ENCODE results near the gene CCNK. TPM values are rescaled to one million over a fixed set of nuclear protein-coding genes. Genes with fewer than 3 reads are reported as not detected.

CCNK gene
- total and polyA plus RNA-seq, 4 donors = 17.0 to 91.9 (median 33.5) TPM

GRCh38 chr14:99516871-99517642, 35.8 kb downstream of the CCNK start:
- WGBS, 2 donors = 80 to 91% methylated on average over 14 of the region's 14 CpGs
- no peak for TF ChIP-seq CTCF (IDR thresholded peaks at IDR 0.05; ENCODE audit: control extremely low read depth, extremely low read depth)
- Histone ChIP-seq H3K9ac (ENCODE audit: insufficient read depth in 1 of 2, low read length in 2 of 2) (no peak overlapping the region), H3K27ac (ENCODE audit: low read depth in 1 of 2, low read length in 1 of 2) (no peak overlapping the region), H3K27me3 (ENCODE audit: control insufficient read depth in 3 of 3, insufficient read depth in 3 of 3, low read length in 2 of 3) (no peaks in the 10 kb centered on the region), H3K9me3 (ENCODE audit: control insufficient read depth in 4 of 4, insufficient read depth in 3 of 4, low read length in 3 of 4) (peaks cover 0 to 2% (median 0%) of the 10 kb centered on the region in 4 donors), H3K4me1 (ENCODE audit: control insufficient read depth in 5 of 5, insufficient read depth in 5 of 5, low read length in 5 of 5) (peaks cover 0 to 7% (median under 1%) of the 10 kb centered on the region in 5 donors), H3K36me3 (ENCODE audit: control insufficient read depth in 4 of 4, insufficient read depth in 4 of 4, low read length in 4 of 4) (peaks cover 0 to 29% (median 0%) of the 10 kb centered on the region in 4 donors), H3K4me3 (no peak overlapping the region)
- no peak for ATAC-seq (ENCODE audit: insufficient read depth, low FRiP score)
- no peak for DNase-seq

- Histone ChIP-seq H3K36me3 (ENCODE audit: control insufficient read depth in 4 of 4, insufficient read depth in 4 of 4, low read length in 4 of 4) (peaks cover 0 to 24% (median 0%) of the 10 kb centered on the region in 4 donors), H3K27me3 (ENCODE audit: control insufficient read depth in 3 of 3, insufficient read depth in 3 of 3, low read length in 2 of 3) (no peaks in the 10 kb centered on the region), H3K27ac (ENCODE audit: low read depth in 1 of 2, low read length in 1 of 2) (no peak overlapping the region), H3K4me1 (ENCODE audit: control insufficient read depth in 5 of 5, insufficient read depth in 5 of 5, low read length in 5 of 5) (peaks cover 0 to 15% (median 5%) of the 10 kb centered on the region in 5 donors), H3K4me3 (no peak overlapping the region), H3K9ac (ENCODE audit: insufficient read depth in 1 of 2, low read length in 2 of 2) (no peak overlapping the region), H3K9me3 (ENCODE audit: control insufficient read depth in 4 of 4, insufficient read depth in 3 of 4, low read length in 3 of 4) (peaks cover 0 to 2% (median 0%) of the 10 kb centered on the region in 4 donors)
- ATAC-seq (ENCODE audit: insufficient read depth, low FRiP score) (no peak), DNase-seq (no peak)
- no peak for TF ChIP-seq CTCF (IDR thresholded peaks at IDR 0.05; ENCODE audit: control extremely low read depth, extremely low read depth)
- 68 to 70% methylated on average over 15 to 16 of the region's 16 CpGs for WGBS, 2 donors
Observed at GRCh38 chr14:99517643-99518381, 36.6 kb downstream of the CCNK start.

- Histone ChIP-seq H3K4me3 (no peak overlapping the region), H3K9ac (ENCODE audit: insufficient read depth in 1 of 2, low read length in 2 of 2) (no peak overlapping the region), H3K9me3 (ENCODE audit: control insufficient read depth in 4 of 4, insufficient read depth in 3 of 4, low read length in 3 of 4) (peaks cover 0 to 2% (median 0%) of the 10 kb centered on the region in 4 donors), H3K27me3 (ENCODE audit: control insufficient read depth in 3 of 3, insufficient read depth in 3 of 3, low read length in 2 of 3) (no peaks in the 10 kb centered on the region), H3K4me1 (ENCODE audit: control insufficient read depth in 5 of 5, insufficient read depth in 5 of 5, low read length in 5 of 5) (peaks cover 0 to 24% (median 5%) of the 10 kb centered on the region in 5 donors), H3K36me3 (ENCODE audit: control insufficient read depth in 4 of 4, insufficient read depth in 4 of 4, low read length in 4 of 4) (peaks cover 0 to 16% (median 0%) of the 10 kb centered on the region in 4 donors), H3K27ac (ENCODE audit: low read depth in 1 of 2, low read length in 1 of 2) (no peak overlapping the region)
- WGBS, 2 donors = 41 to 49% methylated on average over 18 to 21 of the region's 21 CpGs
- peak; percentile 94 for TF ChIP-seq CTCF (IDR thresholded peaks at IDR 0.05; ENCODE audit: control extremely low read depth, extremely low read depth)
- peak; percentile 54 to 78 (median 54) for DNase-seq
- peak; percentile 65 for ATAC-seq (ENCODE audit: insufficient read depth, low FRiP score)
Observed at GRCh38 chr14:99518441-99519346, 37.5 kb downstream of the CCNK start.
